HG03521 (cell line): Measurements from ENCODE around the gene PRKAG1.

Source experiments
- ATAC-seq: cut with Tn5 transposase; IDR thresholded peaks from one replicate; pipeline ENCODE4 v1.9.1; 2021; ENCODE audit warnings: mild to moderate bottlenecking, moderate library complexity; ENCODE audit not compliant: unreplicated experiment

The PRKAG1 gene

GRCh38 chr12:49014547-49014946, 4.0 kb downstream of the PRKAG1 start:
- ATAC-seq, result no peak

- no peak for ATAC-seq
Measured at GRCh38 chr12:49013428-49013827, 5.1 kb downstream of the PRKAG1 start.

- ATAC-seq, result no peak
Measured at GRCh38 chr12:49012739-49013138, 5.8 kb downstream of the PRKAG1 start.

GRCh38 chr12:49010092-49010668, 8.4 kb downstream of the PRKAG1 start:
- no peak for ATAC-seq

GRCh38 chr12:49008943-49009342, 9.6 kb downstream of the PRKAG1 start:
- no peak for ATAC-seq

- ATAC-seq, result no peak
Measured at GRCh38 chr12:49000346-49000745, 18.2 kb downstream of the PRKAG1 start.

GRCh38 chr12:48999371-49000131, 19.0 kb downstream of the PRKAG1 start, which contains the start of gene DDN:
DDN (minus strand) TSS chr12:48999375; CDS start chr12:48999287, 88 bp downstream.
- ATAC-seq, result no peak

- no peak for ATAC-seq
Measured at GRCh38 chr12:48998497-48999353, 19.9 kb downstream of the PRKAG1 start.

- ATAC-seq, result peak; percentile 37
Measured at GRCh38 chr12:48997719-48998496, 20.7 kb downstream of the PRKAG1 start.

- no peak for ATAC-seq
Measured at GRCh38 chr12:48996794-48997718, 21.5 kb downstream of the PRKAG1 start.

GRCh38 chr12:48995086-48995879, 23.3 kb downstream of the PRKAG1 start:
- ATAC-seq, result peak; percentile 29

GRCh38 chr12:48994224-48995085, 24.1 kb downstream of the PRKAG1 start:
- ATAC-seq, result no peak

- no peak for ATAC-seq
Measured at GRCh38 chr12:48993787-48994186, 24.8 kb downstream of the PRKAG1 start.

GRCh38 chr12:48991247-48992050, 27.1 kb downstream of the PRKAG1 start:
- ATAC-seq, result no peak

GRCh38 chr12:48990552-48990951, 28.0 kb downstream of the PRKAG1 start:
- no peak for ATAC-seq

- ATAC-seq, result no peak
Measured at GRCh38 chr12:48988030-48988649, 30.4 kb downstream of the PRKAG1 start.
